RWPE2 (cell line): ENCODE measurements around the gene OVCH1.

Experiments
- ATAC-seq: fragments of 200-7000 bp; cut with Tn5 transposase; 3 replicates; pipeline ENCODE4 v1.9.1; 2021; ENCODE audit warnings: low read depth
- DNase-seq: peaks from one replicate; pipeline ENCODE4 v3.0.0-alpha.2; 2020; ENCODE audit warnings: low spot score
- H3K27ac ChIP-seq: fragments of 450-650 bp; 2 replicates; pipeline ENCODE4 v1.5.1; 2017; ENCODE audit warnings: mild to moderate bottlenecking; ENCODE audit not compliant: poor library complexity, severe bottlenecking
- H3K27me3 ChIP-seq: fragments of 250-450 bp; sonication (Bioruptor Pico); 2 replicates; pipeline ENCODE4 v1.5.1; 2021; ENCODE audit warnings: mild to moderate bottlenecking, moderate library complexity; ENCODE audit not compliant: insufficient read depth, poor library complexity, severe bottlenecking
- H3K36me3 ChIP-seq: fragments of 250-450 bp; sonication (Bioruptor Pico); 2 replicates; pipeline ENCODE4 v1.5.1; 2020; ENCODE audit warnings: low read depth, mild to moderate bottlenecking, moderate library complexity
- H3K4me1 ChIP-seq: fragments of 250-450 bp; sonication (Bioruptor Pico); 2 replicates; pipeline ENCODE4 v1.5.1; 2021; ENCODE audit warnings: mild to moderate bottlenecking, moderate library complexity; ENCODE audit not compliant: insufficient read depth, poor library complexity, severe bottlenecking
- H3K4me3 ChIP-seq: fragments of 250-450 bp; sonication (Bioruptor Pico); 2 replicates; pipeline ENCODE4 v1.5.1; 2021; ENCODE audit warnings: mild to moderate bottlenecking, moderate library complexity; ENCODE audit not compliant: severe bottlenecking
- H3K9me3 ChIP-seq: fragments of 250-450 bp; sonication (Bioruptor Pico); 2 replicates; pipeline ENCODE4 v1.5.1; 2021; ENCODE audit warnings: mild to moderate bottlenecking, moderate library complexity; ENCODE audit not compliant: severe bottlenecking
- CTCF ChIP-seq: fragments of 450-650 bp; IDR thresholded peaks from one replicate; pipeline ENCODE4 v1.5.1; 2017; ENCODE audit warnings: mild to moderate bottlenecking, moderate library complexity; ENCODE audit not compliant: poor library complexity, severe bottlenecking

OVCH1 gene

DNA sequence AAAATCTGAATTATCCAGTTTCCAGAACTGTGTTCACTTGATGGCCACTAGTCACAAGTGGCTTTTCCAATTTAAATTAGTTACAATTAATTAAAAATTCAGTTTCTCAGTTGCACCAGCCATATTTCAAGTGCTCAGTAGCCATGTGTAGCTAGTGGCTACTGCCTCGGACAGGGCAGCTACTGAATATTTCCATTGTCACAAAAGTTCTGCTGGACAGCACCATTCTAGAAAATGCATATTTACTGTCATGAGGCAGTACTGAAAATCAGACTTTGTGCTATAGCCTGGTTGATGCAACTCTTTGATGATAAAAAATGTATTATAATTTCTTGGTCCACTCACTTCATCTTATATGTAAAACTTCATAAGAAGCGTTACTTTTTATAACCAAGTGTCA lies 11.5 kb upstream of the OVCH1 start:
- TF ChIP-seq CTCF, result no peak
- Histone ChIP-seq H3K4me1 (no peaks in the 10 kb centered on the region), H3K27ac (no peak overlapping the region), H3K9me3 (no peaks in the 10 kb centered on the region), H3K4me3 (no peak overlapping the region), H3K36me3 (no peaks in the 10 kb centered on the region), H3K27me3 (no peaks in the 10 kb centered on the region)
- no peak for DNase-seq
- no peak for ATAC-seq

DNA sequence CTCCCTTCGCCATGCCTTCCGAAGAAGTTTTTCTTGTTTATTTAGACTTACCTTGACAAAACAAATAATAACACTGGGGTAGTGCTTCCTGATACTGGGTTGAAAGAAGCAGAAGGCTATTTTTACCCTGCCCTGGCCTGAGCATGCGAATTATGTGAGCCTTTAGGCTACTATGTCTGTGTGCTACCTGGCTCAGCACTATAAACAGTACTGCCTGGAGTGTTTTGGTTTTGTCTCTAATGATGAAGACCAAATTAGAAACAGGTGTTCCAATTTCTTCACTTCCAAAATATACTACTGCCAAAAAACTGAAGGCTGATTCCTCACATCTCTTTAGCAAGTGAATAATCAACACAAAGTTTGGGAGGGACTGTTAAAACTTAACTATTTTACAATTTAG lies 7.6 kb upstream of the OVCH1 start:
- no peak overlapping the region for H3K27ac ChIP-seq
- H3K9me3 ChIP-seq, result no peaks in the 10 kb centered on the region
- no peak for TF ChIP-seq CTCF
- ATAC-seq, result no peak
- DNase-seq, result no peak
- H3K36me3 ChIP-seq, result no peaks in the 10 kb centered on the region
- no peak overlapping the region for H3K4me3 ChIP-seq
- H3K27me3 ChIP-seq, result no peaks in the 10 kb centered on the region
- no peaks in the 10 kb centered on the region for H3K4me1 ChIP-seq

DNA sequence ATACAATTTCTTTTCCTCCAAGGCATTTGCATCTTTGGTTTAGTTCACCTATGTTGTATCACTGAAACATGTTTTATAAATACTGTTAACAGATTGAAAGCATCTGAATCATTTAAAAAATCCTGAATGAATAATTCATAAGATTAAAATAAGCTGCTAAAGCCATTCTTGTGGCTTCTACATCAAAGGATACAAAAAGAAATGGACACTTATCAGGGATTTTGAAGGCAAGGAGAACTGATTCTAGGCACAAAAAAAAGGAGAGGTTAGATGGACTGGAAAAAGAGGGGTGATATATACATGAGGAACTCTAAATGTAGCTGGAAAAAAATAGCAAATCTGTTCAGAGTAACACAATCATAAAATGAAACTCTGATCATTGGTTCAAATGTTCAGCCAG lies 5.8 kb upstream of the OVCH1 start:
- Histone ChIP-seq H3K9me3 (no peaks in the 10 kb centered on the region), H3K36me3 (no peaks in the 10 kb centered on the region), H3K27ac (no peak overlapping the region), H3K27me3 (no peaks in the 10 kb centered on the region), H3K4me3 (no peak overlapping the region), H3K4me1 (no peaks in the 10 kb centered on the region)
- ATAC-seq (no peak), DNase-seq (no peak)
- no peak for TF ChIP-seq CTCF

GRCh38 chr12:29499235-29499634 lies 1.7 kb upstream of the OVCH1 start:
- no peak overlapping the region for H3K27ac ChIP-seq
- no peak for TF ChIP-seq CTCF
- no peaks in the 10 kb centered on the region for H3K36me3 ChIP-seq
- H3K4me1 ChIP-seq, result no peaks in the 10 kb centered on the region
- no peak for DNase-seq
- H3K4me3 ChIP-seq, result no peak overlapping the region
- no peaks in the 10 kb centered on the region for H3K27me3 ChIP-seq
- no peaks in the 10 kb centered on the region for H3K9me3 ChIP-seq
- no peak for ATAC-seq

DNA sequence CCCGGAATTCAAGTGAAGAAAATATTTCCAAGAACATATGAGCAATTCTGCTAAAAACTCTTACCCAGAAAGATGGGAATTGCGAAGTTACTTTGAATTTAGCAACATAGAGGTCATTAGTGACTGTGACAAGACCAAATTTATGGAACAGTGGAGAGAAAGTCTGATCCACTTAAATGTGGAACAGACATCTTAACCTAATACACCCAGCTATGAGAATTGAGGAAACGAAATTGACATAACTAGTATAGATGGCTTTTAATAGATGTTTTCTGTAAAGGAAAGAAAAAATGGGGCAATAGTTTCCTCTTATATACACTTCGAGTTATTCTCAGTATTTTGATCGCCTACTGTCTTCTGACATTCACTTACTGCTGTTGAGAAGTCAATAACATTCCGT lies 4.6 kb downstream of the OVCH1 start:
- no peaks in the 10 kb centered on the region for H3K27me3 ChIP-seq
- ATAC-seq (no peak), DNase-seq (no peak)
- no peak overlapping the region for H3K27ac ChIP-seq
- no peaks in the 10 kb centered on the region for H3K9me3 ChIP-seq
- H3K4me3 ChIP-seq, result no peak overlapping the region
- TF ChIP-seq CTCF, result no peak
- H3K36me3 ChIP-seq, result no peaks in the 10 kb centered on the region
- no peaks in the 10 kb centered on the region for H3K4me1 ChIP-seq
